ELF-1 (cell line): Measurements from ENCODE around the gene CPA1.
A peak's percentile ranks its signal among the peaks of the same experiment; 100 is the strongest.

ENCODE experiments used
- DNase-seq: peaks from one replicate; pipeline ENCODE4 v3.0.0-alpha.2; 2016; ENCODE audit warnings: low read depth, low spot score

CPA1 gene

GRCh38 chr7:130394421-130395195, 14.3 kb downstream of the CPA1 start:
- no peak for DNase-seq

GRCh38 chr7:130395421-130395820, 15.1 kb downstream of the CPA1 start:
- no peak for DNase-seq

GRCh38 chr7:130396109-130396508, 15.8 kb downstream of the CPA1 start:
- no peak for DNase-seq

GRCh38 chr7:130397051-130397757, 16.9 kb downstream of the CPA1 start:
- no peak for DNase-seq

- DNase-seq: no peak
Measured at GRCh38 chr7:130397758-130398073, 17.4 kb downstream of the CPA1 start.

GRCh38 chr7:130398526-130399090, 18.3 kb downstream of the CPA1 start:
- DNase-seq: no peak

- no peak for DNase-seq
Measured at GRCh38 chr7:130400120-130400572, 19.9 kb downstream of the CPA1 start.

- no peak for DNase-seq
Measured at GRCh38 chr7:130401101-130401500, 20.8 kb downstream of the CPA1 start.

GRCh38 chr7:130401578-130401977, 21.3 kb downstream of the CPA1 start:
- no peak for DNase-seq

- DNase-seq: no peak
Measured at GRCh38 chr7:130405003-130405402, 24.7 kb downstream of the CPA1 start.

GRCh38 chr7:130409067-130409711, 28.9 kb downstream of the CPA1 start:
- DNase-seq: no peak

GRCh38 chr7:130409712-130410072, 29.4 kb downstream of the CPA1 start:
- DNase-seq: peak; percentile 37

GRCh38 chr7:130410868-130411541, 30.7 kb downstream of the CPA1 start:
- no peak for DNase-seq

GRCh38 chr7:130413201-130413600, 32.9 kb downstream of the CPA1 start:
- no peak for DNase-seq

GRCh38 chr7:130415006-130415405, 34.7 kb downstream of the CPA1 start:
- DNase-seq: no peak

- no peak for DNase-seq
Measured at GRCh38 chr7:130417213-130417612, 36.9 kb downstream of the CPA1 start.

GRCh38 chr7:130418306-130418705, 38.0 kb downstream of the CPA1 start:
- no peak for DNase-seq

GRCh38 chr7:130419658-130420057, 39.4 kb downstream of the CPA1 start:
- no peak for DNase-seq

GRCh38 chr7:130420943-130421578, 40.8 kb downstream of the CPA1 start:
- DNase-seq: no peak

GRCh38 chr7:130421684-130422083, 41.4 kb downstream of the CPA1 start:
- DNase-seq: no peak

- no peak for DNase-seq
Measured at GRCh38 chr7:130423501-130424037, 43.3 kb downstream of the CPA1 start.
